Neural cell (in vitro differentiated cells): ENCODE measurements around the gene CES1.

ENCODE experiments used
- CTCF ChIP-seq: fragments of 450-650 bp; IDR thresholded peaks from 2 replicates; pipeline ENCODE4 v1.5.1; 2014; ENCODE audit warnings: antibody characterized with exemption, mild to moderate bottlenecking, moderate library complexity; ENCODE audit not compliant: poor library complexity, severe bottlenecking
- EP300 ChIP-seq: fragments of 450-650 bp; conservative IDR thresholded peaks from 2 replicates; pipeline ENCODE4 v1.6.1; 2014; ENCODE audit warnings: antibody characterized with exemption, mild to moderate bottlenecking, moderate library complexity; ENCODE audit not compliant: poor library complexity, severe bottlenecking
- EZH2 ChIP-seq: fragments of 200-600, 300-800 bp; shearing (Covaris generic), sonication (generic); IDR thresholded peaks from 2 replicates; pipeline ENCODE4 v1.6.1; 2014; ENCODE audit warnings: antibody characterized with exemption, low read length, borderline replicate concordance, mild to moderate bottlenecking; ENCODE audit not compliant: insufficient read depth, poor library complexity, severe bottlenecking
- POLR2AphosphoS5 ChIP-seq: IDR thresholded peaks from 2 replicates; pipeline ENCODE4 v1.6.1; 2012
- RAD21 ChIP-seq: fragments of 450-650 bp; conservative IDR thresholded peaks from 2 replicates; pipeline ENCODE4 v1.6.1; 2014; ENCODE audit warnings: antibody characterized with exemption, mild to moderate bottlenecking, moderate library complexity
- REST ChIP-seq: IDR thresholded peaks from 2 replicates; pipeline ENCODE4 v1.6.1; 2012; ENCODE audit warnings: borderline replicate concordance
- SMC3 ChIP-seq: fragments of 450-650 bp; conservative IDR thresholded peaks from 2 replicates; pipeline ENCODE4 v1.6.1; 2014; ENCODE audit warnings: antibody characterized with exemption, mild to moderate bottlenecking, moderate library complexity; ENCODE audit not compliant: poor library complexity
- TAF1 ChIP-seq: IDR thresholded peaks from 2 replicates; pipeline ENCODE4 v1.6.1; 2012; ENCODE audit warnings: low read depth

GRCh38 chr16:55824473-55825000 is 8.4 kb downstream of the CES1 start:
- TF ChIP-seq EP300 (no peak), CTCF (no peak), POLR2AphosphoS5 (no peak), REST (no peak), EZH2 (no peak), TAF1 (no peak), SMC3 (no peak), RAD21 (no peak)
